Measurements from ENCODE around the gene PGAP6. TPM values are rescaled to one million over a fixed set of nuclear protein-coding genes. Genes with fewer than 3 reads are reported as not detected.

Gene PGAP6, protein sequence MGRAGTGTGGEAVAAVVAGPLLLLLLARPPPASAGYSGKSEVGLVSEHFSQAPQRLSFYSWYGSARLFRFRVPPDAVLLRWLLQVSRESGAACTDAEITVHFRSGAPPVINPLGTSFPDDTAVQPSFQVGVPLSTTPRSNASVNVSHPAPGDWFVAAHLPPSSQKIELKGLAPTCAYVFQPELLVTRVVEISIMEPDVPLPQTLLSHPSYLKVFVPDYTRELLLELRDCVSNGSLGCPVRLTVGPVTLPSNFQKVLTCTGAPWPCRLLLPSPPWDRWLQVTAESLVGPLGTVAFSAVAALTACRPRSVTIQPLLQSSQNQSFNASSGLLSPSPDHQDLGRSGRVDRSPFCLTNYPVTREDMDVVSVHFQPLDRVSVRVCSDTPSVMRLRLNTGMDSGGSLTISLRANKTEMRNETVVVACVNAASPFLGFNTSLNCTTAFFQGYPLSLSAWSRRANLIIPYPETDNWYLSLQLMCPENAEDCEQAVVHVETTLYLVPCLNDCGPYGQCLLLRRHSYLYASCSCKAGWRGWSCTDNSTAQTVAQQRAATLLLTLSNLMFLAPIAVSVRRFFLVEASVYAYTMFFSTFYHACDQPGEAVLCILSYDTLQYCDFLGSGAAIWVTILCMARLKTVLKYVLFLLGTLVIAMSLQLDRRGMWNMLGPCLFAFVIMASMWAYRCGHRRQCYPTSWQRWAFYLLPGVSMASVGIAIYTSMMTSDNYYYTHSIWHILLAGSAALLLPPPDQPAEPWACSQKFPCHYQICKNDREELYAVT
- 25.3 to 40.1 TPM (median 34.7 TPM) in 5 replicates for total RNA-seq (2022; extraction: Qiagen RNA extraction; ENCODE audit: low read depth)

GRCh38 chr16:381789-382717 is at the start of gene PGAP6:
Gene PGAP6 (minus strand): TSS chr16:381978. CDS start chr16:381821, 157 bp downstream.

GRCh38 chr16:425082-425718 is 43.4 kb upstream of the PGAP6 start, which contains the start of gene RAB11FIP3:
Gene RAB11FIP3 (plus strand): TSS chr16:425649. CDS start chr16:426007, 358 bp downstream.

DNA sequence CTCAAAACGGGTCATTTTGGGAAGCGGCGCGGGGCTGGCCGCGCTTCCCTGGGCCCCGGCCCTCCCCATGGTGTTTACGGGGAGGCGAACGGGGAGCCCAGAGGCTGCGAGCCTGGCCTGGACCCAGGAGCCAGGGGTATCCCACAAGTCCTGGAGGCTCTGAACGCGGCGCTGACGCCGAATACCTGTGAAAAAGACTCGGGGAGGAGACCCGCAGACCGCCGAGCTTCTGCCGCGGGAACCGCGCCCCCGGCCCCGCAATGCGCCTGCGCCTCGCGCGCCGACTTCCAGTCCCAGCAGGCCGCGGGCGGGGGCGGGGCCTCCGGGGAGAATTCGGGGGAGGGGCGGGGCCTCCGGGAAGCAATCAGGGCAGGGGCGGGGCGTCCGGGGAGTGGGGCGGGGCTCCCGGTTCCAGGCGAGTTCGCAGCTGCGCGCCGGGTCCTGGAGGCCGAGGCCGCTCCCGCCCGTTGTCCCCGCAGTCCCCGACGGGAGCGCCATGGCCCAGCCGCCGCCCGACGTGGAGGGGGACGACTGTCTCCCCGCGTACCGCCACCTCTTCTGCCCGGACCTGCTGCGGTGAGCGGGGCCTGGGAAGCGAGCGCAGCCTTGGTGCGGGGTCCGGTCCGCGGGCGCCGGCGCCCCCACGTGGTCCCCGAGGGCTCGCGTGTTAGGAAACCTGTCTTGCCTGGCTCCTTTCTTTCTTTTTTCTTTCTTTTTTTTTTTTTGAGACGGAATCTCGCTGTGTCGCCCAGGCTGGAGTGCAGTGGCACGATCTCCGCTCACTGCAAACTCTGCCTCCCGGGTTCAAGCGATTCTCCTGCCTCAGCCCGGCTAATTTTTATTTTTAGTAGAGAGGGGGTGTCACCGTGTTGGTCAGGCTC is 19.9 kb upstream of the PGAP6 start, which contains the start of gene DECR2:
TSS of gene DECR2 (plus strand) at position 418 of the 881 bp plus-strand sequence. CDS start at position 497, 79 bp downstream.

DNA sequence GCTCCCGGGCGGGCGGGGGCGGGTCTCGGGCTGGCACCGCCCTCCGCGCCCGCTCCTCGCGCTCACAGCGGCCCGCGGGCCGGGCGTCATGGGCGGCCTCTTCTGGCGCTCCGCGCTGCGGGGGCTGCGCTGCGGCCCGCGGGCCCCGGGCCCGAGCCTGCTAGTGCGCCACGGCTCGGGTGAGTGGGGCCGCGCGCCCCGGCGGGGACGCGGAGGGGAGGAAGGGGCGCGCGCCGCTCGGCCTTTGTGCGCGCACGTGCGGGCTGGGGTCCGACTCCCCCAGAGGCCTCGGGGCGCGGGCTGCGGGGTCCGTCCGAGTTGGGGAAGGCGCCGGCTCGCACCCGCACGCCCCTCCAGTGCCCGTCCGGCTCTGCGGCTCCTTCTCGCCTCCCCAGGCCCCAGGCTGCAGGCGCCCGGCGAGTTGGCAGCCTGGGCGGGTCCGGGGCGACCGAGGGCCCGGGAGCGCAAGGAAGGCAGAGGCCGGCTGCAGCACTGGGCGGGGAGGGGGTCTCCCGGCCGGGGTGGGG is 15.4 kb upstream of the PGAP6 start, which contains the start of gene NME4:
TSS of gene NME4 (plus strand) at position 65 of the 527 bp plus-strand sequence. CDS start at position 89, 24 bp downstream.

DNA sequence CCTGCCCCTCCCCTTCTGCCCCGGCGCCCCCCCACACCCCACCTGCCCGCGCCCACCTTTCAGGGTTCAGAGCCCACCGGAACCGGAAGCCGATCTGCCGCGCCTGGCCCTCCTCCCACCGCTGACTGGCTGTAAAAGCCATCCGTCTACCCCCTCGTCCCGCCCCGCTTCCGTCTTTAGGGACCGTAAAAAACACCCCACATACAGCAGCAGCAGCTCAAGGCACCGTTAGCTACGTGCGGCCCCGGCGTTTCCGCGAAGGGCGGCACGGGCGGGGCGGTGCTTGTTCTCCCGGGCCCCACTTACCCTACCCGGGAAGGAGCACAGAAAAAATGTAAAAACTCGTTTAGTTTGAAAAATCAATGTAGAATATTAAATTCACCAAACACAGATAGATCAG is 11.3 kb downstream of the PGAP6 start, which contains the start of gene MRPL28:
TSS of gene MRPL28 (minus strand) at position 96 of the 400 bp plus-strand sequence. CDS start 320 bp downstream, outside the sequence.

DNA sequence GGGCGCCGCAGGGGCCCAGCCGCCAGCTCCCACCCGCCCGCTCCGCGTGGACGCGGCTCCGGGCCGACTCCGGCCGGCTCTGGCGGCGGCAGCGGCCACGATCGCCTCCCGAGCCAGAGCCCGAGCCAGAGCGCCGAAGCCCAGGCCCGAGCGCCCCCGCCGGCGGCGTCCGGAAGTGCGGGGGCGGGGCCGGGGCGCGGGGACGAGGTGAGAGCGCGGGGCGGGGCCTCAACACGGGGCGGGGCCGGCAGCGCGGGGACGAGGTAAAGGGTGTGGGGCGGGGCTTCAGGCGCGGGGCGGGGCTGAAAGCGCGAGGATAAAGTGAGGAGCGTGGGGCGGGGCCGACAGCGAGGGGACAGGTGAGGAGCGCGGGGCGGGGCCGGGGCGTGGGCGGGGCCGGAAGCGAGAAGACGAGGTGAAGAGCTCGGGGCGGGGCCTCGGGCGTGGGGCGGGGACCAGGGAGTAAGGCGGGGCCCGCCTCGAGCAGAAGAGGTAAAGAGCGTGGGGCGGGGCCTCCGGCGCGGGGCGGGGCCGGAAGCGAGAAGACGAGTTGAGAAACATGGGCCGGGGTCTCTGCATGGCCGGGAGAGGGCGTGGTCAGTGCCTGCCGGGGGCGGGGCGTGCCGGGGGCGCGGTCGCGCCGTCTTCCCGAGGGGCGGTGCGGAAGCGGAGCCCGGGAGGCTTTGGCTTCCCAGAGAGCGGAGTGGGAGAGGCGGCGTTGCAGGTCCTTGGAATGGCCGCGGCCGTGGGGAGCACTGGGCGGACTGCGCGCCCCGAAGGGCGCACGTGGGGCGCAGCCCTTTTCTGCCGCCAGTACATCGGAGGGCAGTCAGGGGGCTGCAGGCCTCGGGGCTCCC is 29.0 kb downstream of the PGAP6 start, which contains the start of gene AXIN1:
TSS of gene AXIN1 (minus strand) at position 177 of the 857 bp plus-strand sequence. CDS start 5,698 bp downstream, outside the sequence.

Other genes starting within 250 kb of the PGAP6 start
- 22.9 to 34.2 TPM (median 29.7 TPM) in 5 replicates for gene NPRL3, start 243.3 kb downstream of the PGAP6 start, total RNA-seq (2022; extraction: Qiagen RNA extraction; ENCODE audit: low read depth)
- gene HBZ, start 229.3 kb downstream of the PGAP6 start, total RNA-seq (2022; extraction: Qiagen RNA extraction; ENCODE audit: low read depth), result 0.12 to 0.26 TPM (median 0.19 TPM) in 3 of 5 replicates, not detected in the others
- not detected in 5 replicates for gene HBM, start 216.0 kb downstream of the PGAP6 start, total RNA-seq (2022; extraction: Qiagen RNA extraction; ENCODE audit: low read depth)
- 0.23 to 0.44 TPM (median 0.27 TPM) in 3 of 5 replicates, not detected in the others for gene HBA2, start 209.1 kb downstream of the PGAP6 start, total RNA-seq (2022; extraction: Qiagen RNA extraction; ENCODE audit: low read depth)
- 0.79 to 1.4 TPM (median 1.1 TPM) in 5 replicates for gene HBA1, start 205.3 kb downstream of the PGAP6 start, total RNA-seq (2022; extraction: Qiagen RNA extraction; ENCODE audit: low read depth)
- gene HBQ1, start 201.5 kb downstream of the PGAP6 start, total RNA-seq (2022; extraction: Qiagen RNA extraction; ENCODE audit: low read depth), result 4.5 to 8.2 TPM (median 6.4 TPM) in 5 replicates
- 39.0 to 56.3 TPM (median 53.5 TPM) in 5 replicates for gene LUC7L, start 152.5 kb downstream of the PGAP6 start, total RNA-seq (2022; extraction: Qiagen RNA extraction; ENCODE audit: low read depth)
- gene FAM234A, start 147.2 kb downstream of the PGAP6 start, total RNA-seq (2022; extraction: Qiagen RNA extraction; ENCODE audit: low read depth), result 45.5 to 52.5 TPM (median 48.7 TPM) in 5 replicates
- gene RGS11, start 106.0 kb downstream of the PGAP6 start, total RNA-seq (2022; extraction: Qiagen RNA extraction; ENCODE audit: low read depth), result 3.5 to 4.7 TPM (median 4.4 TPM) in 5 replicates
- 1.9 to 3.1 TPM (median 2.4 TPM) in 5 replicates for gene ARHGDIG, start 101.4 kb downstream of the PGAP6 start, total RNA-seq (2022; extraction: Qiagen RNA extraction; ENCODE audit: low read depth)
- 0.36 to 0.65 TPM (median 0.46 TPM) in 5 replicates for gene PDIA2, start 98.8 kb downstream of the PGAP6 start, total RNA-seq (2022; extraction: Qiagen RNA extraction; ENCODE audit: low read depth)
- 32.2 to 34.8 TPM (median 32.4 TPM) in 5 replicates for gene AXIN1, start 29.3 kb downstream of the PGAP6 start, total RNA-seq (2022; extraction: Qiagen RNA extraction; ENCODE audit: low read depth)
- gene MRPL28, start 11.4 kb downstream of the PGAP6 start, total RNA-seq (2022; extraction: Qiagen RNA extraction; ENCODE audit: low read depth), result 115 to 140 TPM (median 129 TPM) in 5 replicates
- gene NME4, start 15.2 kb upstream of the PGAP6 start, total RNA-seq (2022; extraction: Qiagen RNA extraction; ENCODE audit: low read depth), result 293 to 451 TPM (median 381 TPM) in 5 replicates
- 23.0 to 28.9 TPM (median 24.7 TPM) in 5 replicates for gene DECR2, start 19.9 kb upstream of the PGAP6 start, total RNA-seq (2022; extraction: Qiagen RNA extraction; ENCODE audit: low read depth)
- 20.0 to 23.1 TPM (median 21.7 TPM) in 5 replicates for gene RAB11FIP3, start 43.7 kb upstream of the PGAP6 start, total RNA-seq (2022; extraction: Qiagen RNA extraction; ENCODE audit: low read depth)
- 53.0 to 84.9 TPM (median 71.0 TPM) in 5 replicates for gene CAPN15, start 145.7 kb upstream of the PGAP6 start, total RNA-seq (2022; extraction: Qiagen RNA extraction; ENCODE audit: low read depth)
- 0.05 to 0.17 TPM (median 0.09 TPM) in 5 replicates for gene PRR35, start 178.4 kb upstream of the PGAP6 start, total RNA-seq (2022; extraction: Qiagen RNA extraction; ENCODE audit: low read depth)
- 0.15 to 0.30 TPM (median 0.21 TPM) in 5 replicates for gene NHLRC4, start 185.0 kb upstream of the PGAP6 start, total RNA-seq (2022; extraction: Qiagen RNA extraction; ENCODE audit: low read depth)
- gene PIGQ, start 188.0 kb upstream of the PGAP6 start, total RNA-seq (2022; extraction: Qiagen RNA extraction; ENCODE audit: low read depth), result 30.3 to 41.5 TPM (median 38.5 TPM) in 5 replicates
- gene RAB40C, start 208.1 kb upstream of the PGAP6 start, total RNA-seq (2022; extraction: Qiagen RNA extraction; ENCODE audit: low read depth), result 12.6 to 20.4 TPM (median 17.2 TPM) in 5 replicates
- 0.13 to 0.23 TPM (median 0.16 TPM) in 5 replicates for gene WFIKKN1, start 249.0 kb upstream of the PGAP6 start, total RNA-seq (2022; extraction: Qiagen RNA extraction; ENCODE audit: low read depth)